Colonic mucosa (tissue), 4 donors: ENCODE data around the gene TMEM120A. TPM values are rescaled to one million over a fixed set of nuclear protein-coding genes. Genes with fewer than 3 reads are reported as not detected.

Source experiments
- DNase-seq: peaks from one replicate; pipeline ENCODE4 v3.0.0-alpha.2; 2020
- H3K27ac ChIP-seq: fragments of 200-600 bp; one replicate; pipeline ENCODE4 v1.8.0; 2021
- H3K27me3 ChIP-seq: fragments of 200-600 bp; one replicate; pipeline ENCODE4 v1.8.0; 2021
- H3K36me3 ChIP-seq: fragments of 200-600 bp; one replicate; pipeline ENCODE4 v1.8.0; 2021
- H3K4me1 ChIP-seq: fragments of 200-600 bp; one replicate; pipeline ENCODE4 v1.8.0; 2021; ENCODE audit warnings: mild to moderate bottlenecking
- H3K4me3 ChIP-seq: fragments of 200-600 bp; one replicate; pipeline ENCODE4 v1.8.0; 2021
- H3K9ac ChIP-seq, 2 donors: one replicate each; pipeline ENCODE4 v1.7.0; 2013; ENCODE audit warnings: control low read depth in 2 of 2, low read depth in 2 of 2, low read length in 2 of 2
- H3K9me3 ChIP-seq: fragments of 200-600 bp; one replicate; pipeline ENCODE4 v1.8.0; 2021
- intact Hi-C: fragments of 100-400 bp; cut with DNase I; formaldehyde crosslinking; loops from one replicate; pipeline ENCODE4 v1.14.1; 2022
- total RNA-seq, 2 donors: library from RNA; stranded (reverse); fragmentation: NEBNext Ultra II Directional in 1 of 2; extraction: Animal tissue kit (Norgen Biotek cat#: 25700) in 1 of 2; gene quantifications; one replicate each; pipeline ENCODE4 v1.2.1, GENCODE V29; 2021
- TF ChIP-seq, protein P1 (sequence below): fragments of 200-600 bp; IDR thresholded peaks from one replicate; pipeline ENCODE4 v1.8.0; 2022; ENCODE audit warnings: antibody characterized with exemption, mild to moderate bottlenecking
- donor health status: healthy.
- donor health status: DM: no; HTN: no; CAD: no.
- donor health status: DM: no; HTN: no; CAD: no.

Gene TMEM120A
- total RNA-seq, 2 donors from 2014 or later, result 56.3 to 94.1 TPM

DNA sequence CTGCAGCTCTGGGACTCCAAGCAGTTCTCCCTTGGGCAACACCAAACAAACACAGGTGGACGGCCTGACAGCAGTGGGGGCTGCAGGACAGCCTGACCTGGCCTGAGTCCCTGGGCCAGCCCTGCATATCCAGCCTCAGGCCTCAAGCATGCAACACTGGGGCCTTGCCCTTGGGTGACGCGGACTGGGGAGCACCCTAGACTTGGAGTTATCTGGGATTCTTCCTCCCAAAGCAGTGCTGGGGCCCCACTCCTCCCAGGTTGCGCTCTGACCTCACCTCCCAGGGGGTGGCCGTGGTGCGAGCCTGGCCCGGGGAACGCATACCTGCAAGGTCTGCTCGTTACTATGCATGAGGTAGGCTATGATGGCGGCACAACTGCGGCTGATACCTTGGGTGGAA, 6.2 kb upstream of the TMEM120A start:
- no peak for DNase-seq
- no peak overlapping the region for H3K27ac ChIP-seq

DNA sequence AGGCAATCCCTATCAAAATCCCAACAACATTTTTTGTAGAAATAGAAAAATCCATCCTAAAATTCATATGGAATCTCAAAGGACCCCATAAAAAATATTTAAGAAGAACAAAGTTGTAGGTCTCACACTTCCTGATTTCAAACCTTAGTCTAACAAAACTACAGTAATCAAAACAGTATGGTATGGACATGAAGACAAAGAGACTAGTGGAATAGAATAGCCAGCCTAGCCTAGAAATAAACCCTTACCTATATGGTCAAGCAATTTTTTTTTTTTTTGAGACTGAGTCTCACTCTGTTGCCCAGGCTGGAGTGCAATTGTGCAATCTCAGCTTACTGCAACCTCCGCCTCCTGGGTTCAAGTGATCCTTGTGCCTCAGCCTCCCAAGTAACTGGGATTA, 3.6 kb upstream of the TMEM120A start:
- TF ChIP-seq, protein P1, sequence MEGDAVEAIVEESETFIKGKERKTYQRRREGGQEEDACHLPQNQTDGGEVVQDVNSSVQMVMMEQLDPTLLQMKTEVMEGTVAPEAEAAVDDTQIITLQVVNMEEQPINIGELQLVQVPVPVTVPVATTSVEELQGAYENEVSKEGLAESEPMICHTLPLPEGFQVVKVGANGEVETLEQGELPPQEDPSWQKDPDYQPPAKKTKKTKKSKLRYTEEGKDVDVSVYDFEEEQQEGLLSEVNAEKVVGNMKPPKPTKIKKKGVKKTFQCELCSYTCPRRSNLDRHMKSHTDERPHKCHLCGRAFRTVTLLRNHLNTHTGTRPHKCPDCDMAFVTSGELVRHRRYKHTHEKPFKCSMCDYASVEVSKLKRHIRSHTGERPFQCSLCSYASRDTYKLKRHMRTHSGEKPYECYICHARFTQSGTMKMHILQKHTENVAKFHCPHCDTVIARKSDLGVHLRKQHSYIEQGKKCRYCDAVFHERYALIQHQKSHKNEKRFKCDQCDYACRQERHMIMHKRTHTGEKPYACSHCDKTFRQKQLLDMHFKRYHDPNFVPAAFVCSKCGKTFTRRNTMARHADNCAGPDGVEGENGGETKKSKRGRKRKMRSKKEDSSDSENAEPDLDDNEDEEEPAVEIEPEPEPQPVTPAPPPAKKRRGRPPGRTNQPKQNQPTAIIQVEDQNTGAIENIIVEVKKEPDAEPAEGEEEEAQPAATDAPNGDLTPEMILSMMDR, result no peak
- H3K36me3 ChIP-seq, result no peaks in the 10 kb centered on the region
- no peak overlapping the region for H3K9ac ChIP-seq
- H3K27me3 ChIP-seq, result no peaks in the 10 kb centered on the region
- DNase-seq, result no peak
- H3K4me1 ChIP-seq, result no peaks in the 10 kb centered on the region
- intact Hi-C loops, result no loop called here
- no peaks in the 10 kb centered on the region for H3K9me3 ChIP-seq
- H3K27ac ChIP-seq, result no peak overlapping the region
- no peak overlapping the region for H3K4me3 ChIP-seq

More for the DNA sequence above, 6.2 kb upstream of the TMEM120A start:
- H3K27me3 ChIP-seq, result no peaks in the 10 kb centered on the region
- H3K4me1 ChIP-seq, result no peaks in the 10 kb centered on the region
- intact Hi-C loops, result no loop called here
- H3K4me3 ChIP-seq, result no peak overlapping the region
- no peaks in the 10 kb centered on the region for H3K36me3 ChIP-seq
- TF ChIP-seq, protein P1, result no peak
- H3K9me3 ChIP-seq, result no peaks in the 10 kb centered on the region
- no peak overlapping the region for H3K9ac ChIP-seq

DNA sequence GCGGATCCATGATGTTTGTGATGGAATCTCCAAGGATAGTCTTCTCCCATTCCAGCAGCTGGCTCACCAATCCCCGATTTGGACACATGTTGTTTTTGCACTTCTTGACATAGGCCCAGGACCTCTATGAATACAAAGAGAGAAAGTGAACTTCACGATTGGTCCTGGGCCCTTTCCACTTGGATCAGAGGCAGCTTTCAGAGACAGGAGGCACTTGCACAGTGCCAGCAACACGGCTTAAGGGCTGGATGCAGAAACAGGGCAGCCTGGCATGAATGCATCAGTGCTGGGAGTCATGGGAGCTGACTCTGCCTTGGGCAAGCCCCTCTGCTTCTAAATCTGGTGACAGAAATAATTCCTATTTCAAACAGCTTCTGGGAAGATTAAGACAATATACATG, 2.1 kb upstream of the TMEM120A start:
- no peak overlapping the region for H3K27ac ChIP-seq
- H3K4me1 ChIP-seq, result no peaks in the 10 kb centered on the region
- no peaks in the 10 kb centered on the region for H3K27me3 ChIP-seq
- DNase-seq, result no peak
- intact Hi-C loops, result no loop called here
- no peak overlapping the region for H3K4me3 ChIP-seq
- no peaks in the 10 kb centered on the region for H3K36me3 ChIP-seq
- no peaks in the 10 kb centered on the region for H3K9me3 ChIP-seq
- TF ChIP-seq, protein P1, result no peak
- H3K9ac ChIP-seq, result no peak overlapping the region

DNA sequence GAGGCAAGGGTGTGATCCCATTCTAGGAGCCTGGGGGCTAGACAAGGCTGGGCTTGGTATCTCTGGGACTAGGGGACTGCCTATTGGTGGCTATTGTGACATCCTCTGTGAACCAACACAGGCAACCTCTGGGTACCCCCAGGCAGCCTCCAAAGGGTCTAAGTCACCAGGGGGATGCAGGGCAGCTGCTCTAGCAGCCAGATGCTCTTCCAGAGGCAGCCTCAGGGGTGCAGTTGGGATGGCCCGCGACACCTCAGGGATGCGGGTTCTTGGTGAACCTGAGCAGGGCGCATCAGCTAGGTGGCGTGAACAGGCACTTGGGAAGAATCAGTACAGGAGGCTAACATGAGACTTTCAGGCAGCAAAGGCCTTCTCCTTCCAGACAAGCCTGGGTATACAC, 1.6 kb upstream of the TMEM120A start:
- no peaks in the 10 kb centered on the region for H3K9me3 ChIP-seq
- TF ChIP-seq, protein P1, result no peak
- no peak overlapping the region for H3K9ac ChIP-seq
- no peaks in the 10 kb centered on the region for H3K27me3 ChIP-seq
- intact Hi-C loops, result no loop called here
- no peak for DNase-seq
- H3K4me3 ChIP-seq, result no peak overlapping the region
- no peaks in the 10 kb centered on the region for H3K36me3 ChIP-seq
- H3K27ac ChIP-seq, result no peak overlapping the region
- no peaks in the 10 kb centered on the region for H3K4me1 ChIP-seq

DNA sequence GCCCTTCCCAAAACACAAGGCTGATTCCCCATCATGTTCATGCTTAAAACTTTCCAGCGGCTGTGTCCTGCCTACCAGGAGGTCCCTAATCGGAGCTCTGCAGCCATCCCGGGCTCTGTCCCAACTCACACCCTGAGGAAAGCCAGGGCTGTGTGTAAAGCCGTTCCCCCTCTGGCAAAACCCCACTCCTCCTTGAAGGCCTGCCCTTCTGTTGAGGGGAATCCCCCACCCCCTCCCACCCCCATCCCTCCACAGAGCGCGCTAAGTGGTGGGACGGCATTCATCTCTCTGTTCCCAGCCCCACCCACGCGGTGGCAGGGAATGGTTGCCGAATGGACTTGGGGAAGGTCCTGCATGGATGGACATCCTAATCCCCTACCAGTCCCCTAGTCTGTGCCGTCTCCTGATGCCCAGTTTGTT, 667 bp upstream of the TMEM120A start:
- H3K9me3 ChIP-seq, result no peaks in the 10 kb centered on the region
- H3K9ac ChIP-seq, result peak overlapping the region; percentile 79 to 81
- H3K36me3 ChIP-seq, result no peaks in the 10 kb centered on the region
- no peak for DNase-seq
- intact Hi-C loops, result no loop called here
- H3K27ac ChIP-seq, result peak overlapping the region; percentile 78
- TF ChIP-seq, protein P1, result no peak
- no peaks in the 10 kb centered on the region for H3K4me1 ChIP-seq
- no peaks in the 10 kb centered on the region for H3K27me3 ChIP-seq
- peak overlapping the region; percentile 84 for H3K4me3 ChIP-seq
